ENCODE data around the gene TCF4. TPM values are rescaled to one million over a fixed set of nuclear protein-coding genes. Genes with fewer than 3 reads are reported as not detected.

The TCF4 gene
- total RNA-seq, 1 experiment from 2014 or later: 0.42 TPM

GRCh38 chr18:55199291-55199963, 388.6 kb downstream of the TCF4 start:
- Histone ChIP-seq H3K4me1 (ENCODE audit: control insufficient read depth in 1 of 2, insufficient read depth in 2 of 2, low read length in 2 of 2) (no peaks in the 10 kb centered on the region), H4K20me1 (ENCODE audit: insufficient read depth) (no peaks in the 10 kb centered on the region), H3K4me3 (replicated peaks in 1 of 2; ENCODE audit: low read depth in 1 of 2, low read length in 2 of 2) (no peak overlapping the region), H3K9me2 (ENCODE audit: insufficient read depth) (no peaks in the 10 kb centered on the region), H3K4me2 (ENCODE audit: low read length) (no peak overlapping the region), H3K9ac (ENCODE audit: low read length) (no peak overlapping the region), H3K9me3 (ENCODE audit: control insufficient read depth in 1 of 2, insufficient read depth in 1 of 2, low read depth in 1 of 2, low read length in 2 of 2) (no peaks in the 10 kb centered on the region), H3K27me3 (ENCODE audit: insufficient read depth, low read length) (0 out of 2 replicates have a peak, but pooled peaks cover 10% of the 10 kb centered on the region), H3K36me3 (ENCODE audit: control insufficient read depth in 1 of 2, insufficient read depth in 2 of 2, low read length in 2 of 2) (no peaks in the 10 kb centered on the region), H3K79me2 (ENCODE audit: insufficient read depth, low read length) (no peaks in the 10 kb centered on the region), H2AFZ (ENCODE audit: low read depth, low read length, poor library complexity, severe bottlenecking) (no peak overlapping the region), H3K27ac (ENCODE audit: low read depth, low read length) (no peak overlapping the region)
- POLR2A ChIA-PET: no interaction called here
- intact Hi-C loops (cut with micrococcal nuclease): no loop called here
- DNase-seq (ENCODE audit: low read depth, low spot score): no peak
- no TSS peak for BruUV-seq (replicated peaks)
- TF ChIP-seq EZH2phosphoT487 (IDR thresholded peaks at IDR 0.05; ENCODE audit: borderline replicate concordance) (no peak), RAD21 (IDR thresholded peaks at IDR 0.05; ENCODE audit: low read depth) (no peak), MAX (IDR thresholded peaks at IDR 0.05) (no peak)
- no peak for ATAC-seq
- CTCF ChIA-PET: no interaction called here
- RAD21 ChIA-PET (ENCODE audit: low non-redundant PET in 1 of 2, low total read pairs in 2 of 2, uncharacterized antibody in 2 of 2, unreplicated experiment in 2 of 2): no interaction called here

GRCh38 chr18:55195863-55196262, 392.1 kb downstream of the TCF4 start:
- H2AFZ ChIP-seq (ENCODE audit: low read depth, low read length, poor library complexity, severe bottlenecking): no peak overlapping the region
- intact Hi-C loops (cut with micrococcal nuclease): no loop called here
- no peaks in the 10 kb centered on the region for H3K9me2 ChIP-seq (ENCODE audit: insufficient read depth)
- ChIA-PET POLR2A (no interaction called here), CTCF (no interaction called here), RAD21 (ENCODE audit: low non-redundant PET in 1 of 2, low total read pairs in 2 of 2, uncharacterized antibody in 2 of 2, unreplicated experiment in 2 of 2) (no interaction called here)
- no peak overlapping the region for H3K4me2 ChIP-seq (ENCODE audit: low read length)
- peaks cover 18% of the 10 kb centered on the region for H3K27me3 ChIP-seq (ENCODE audit: insufficient read depth, low read length)
- BruUV-seq (replicated peaks): no TSS peak
- H3K27ac ChIP-seq (ENCODE audit: low read depth, low read length): no peak overlapping the region
- H3K9me3 ChIP-seq (ENCODE audit: control insufficient read depth in 1 of 2, insufficient read depth in 1 of 2, low read depth in 1 of 2, low read length in 2 of 2): no peaks in the 10 kb centered on the region
- no peak overlapping the region for H3K4me3 ChIP-seq (replicated peaks in 1 of 2; ENCODE audit: low read depth in 1 of 2, low read length in 2 of 2)
- no peak overlapping the region for H3K9ac ChIP-seq (ENCODE audit: low read length)
- TF ChIP-seq REST (IDR thresholded peaks at IDR 0.05; ENCODE audit: low read depth): no peak
- no peak for TF ChIP-seq ATF3 (IDR thresholded peaks at IDR 0.05)
- no peak for TF ChIP-seq ZNF274 (IDR thresholded peaks at IDR 0.05; ENCODE audit: low read depth, low read length)
- TF ChIP-seq TCF7L2 (IDR thresholded peaks at IDR 0.05; ENCODE audit: borderline replicate concordance, extremely low read depth, insufficient read depth, insufficient read length): no peak
- DNase-seq (ENCODE audit: low read depth, low spot score) (no peak), ATAC-seq (no peak)
- no peaks in the 10 kb centered on the region for H3K36me3 ChIP-seq (ENCODE audit: control insufficient read depth in 1 of 2, insufficient read depth in 2 of 2, low read length in 2 of 2)
- no peaks in the 10 kb centered on the region for H4K20me1 ChIP-seq (ENCODE audit: insufficient read depth)
- H3K79me2 ChIP-seq (ENCODE audit: insufficient read depth, low read length): no peaks in the 10 kb centered on the region
- H3K4me1 ChIP-seq (ENCODE audit: control insufficient read depth in 1 of 2, insufficient read depth in 2 of 2, low read length in 2 of 2): no peaks in the 10 kb centered on the region
